MM.1S (cell line): Measurements from ENCODE around the gene ERG.

Source experiments
- CTCF ChIP-seq: fragments of 300-600 bp; sonication (generic); IDR thresholded peaks from 2 replicates; pipeline ENCODE4 v1.5.1; 2016; ENCODE audit warnings: antibody characterized with exemption, low read length, mixed read lengths
- EZH2phosphoT487 ChIP-seq: fragments of 300-600 bp; sonication (generic); IDR thresholded peaks from 2 replicates; pipeline ENCODE4 v1.6.1; 2018; ENCODE audit warnings: antibody characterized with exemption, low read length

GRCh38 chr21:38395581-38395980 lies 102.7 kb downstream of the ERG start:
- TF ChIP-seq EZH2phosphoT487: no peak
- TF ChIP-seq CTCF: no peak
